GM19455 (cell line): ENCODE data around the gene LMO3.
"Not testable (repeated sequence)": the region's sequence is repeated elsewhere in the genome, so short reads cannot be mapped to it uniquely, and the experiment has no call there.

Source experiments
- ATAC-seq: cut with Tn5 transposase; IDR thresholded peaks from one replicate; pipeline ENCODE4 v1.9.1; 2021; ENCODE audit not compliant: unreplicated experiment

The LMO3 gene

GRCh38 chr12:16553457-16553856 is 52.5 kb downstream of the LMO3 start:
- no peak for ATAC-seq

GRCh38 chr12:16552301-16552700 is 53.7 kb downstream of the LMO3 start:
- ATAC-seq = no peak

- no peak for ATAC-seq
Observed at GRCh38 chr12:16545836-16546235, 60.1 kb downstream of the LMO3 start.

GRCh38 chr12:16542586-16542985 is 63.4 kb downstream of the LMO3 start:
- no peak for ATAC-seq

- not testable (repeated sequence) for ATAC-seq
Observed at GRCh38 chr12:16537652-16538051, 68.3 kb downstream of the LMO3 start.

- no peak for ATAC-seq
Observed at GRCh38 chr12:16531621-16532020, 74.3 kb downstream of the LMO3 start.

GRCh38 chr12:16530268-16530850 is 75.6 kb downstream of the LMO3 start:
- ATAC-seq = no peak

GRCh38 chr12:16526693-16527092 is 79.3 kb downstream of the LMO3 start:
- ATAC-seq = no peak

- ATAC-seq = no peak
Observed at GRCh38 chr12:16524378-16524777, 81.6 kb downstream of the LMO3 start.

- ATAC-seq = no peak
Observed at GRCh38 chr12:16523951-16524331, 82.0 kb downstream of the LMO3 start.

- ATAC-seq = no peak
Observed at GRCh38 chr12:16523284-16523950, 82.5 kb downstream of the LMO3 start.

- ATAC-seq = no peak
Observed at GRCh38 chr12:16520328-16520727, 85.6 kb downstream of the LMO3 start.

GRCh38 chr12:16515666-16516065 is 90.3 kb downstream of the LMO3 start:
- ATAC-seq = no peak

- ATAC-seq = no peak
Observed at GRCh38 chr12:16513231-16513630, 92.7 kb downstream of the LMO3 start.

GRCh38 chr12:16509411-16509810 is 96.6 kb downstream of the LMO3 start:
- no peak for ATAC-seq

GRCh38 chr12:16506394-16506793 is 99.6 kb downstream of the LMO3 start:
- ATAC-seq = no peak

- ATAC-seq = no peak
Observed at GRCh38 chr12:16504200-16504599, 101.8 kb downstream of the LMO3 start.

- ATAC-seq = no peak
Observed at GRCh38 chr12:16499611-16500010, 106.4 kb downstream of the LMO3 start.
